Hepatocyte (in vitro differentiated cells): Measurements from ENCODE around the gene OTX1. TPM values are rescaled to one million over a fixed set of nuclear protein-coding genes. Genes with fewer than 3 reads are reported as not detected.
A peak's percentile ranks its signal among the peaks of the same experiment; 100 is the strongest.

Experiments
- DNase-seq: peaks from one replicate; pipeline ENCODE4 v3.0.0-alpha.2; 2016; ENCODE audit warnings: low spot score
- H2AFZ ChIP-seq: fragments of 200-600 bp; sonication (generic); 2 replicates; pipeline ENCODE4 v1.6.0; 2016; ENCODE audit warnings: antibody characterized with exemption, mild to moderate bottlenecking
- H3K27ac ChIP-seq: fragments of 200-600 bp; sonication (generic); 2 replicates; pipeline ENCODE4 v1.5.1; 2016; ENCODE audit warnings: mild to moderate bottlenecking
- H3K27me3 ChIP-seq: fragments of 200-600 bp; sonication (generic); 2 replicates; pipeline ENCODE4 v1.6.1; 2016
- H3K36me3 ChIP-seq: fragments of 200-600 bp; sonication (generic); replicated peaks from 2 replicates; pipeline ENCODE4 v1.5.1; 2016; ENCODE audit warnings: low read depth; ENCODE audit not compliant: insufficient read depth
- H3K4me1 ChIP-seq: fragments of 200-600 bp; sonication (generic); 2 replicates; pipeline ENCODE4 v1.5.1; 2016; ENCODE audit warnings: mild to moderate bottlenecking, moderate library complexity; ENCODE audit not compliant: insufficient read depth
- H3K4me2 ChIP-seq: fragments of 200-600 bp; sonication (generic); 2 replicates; pipeline ENCODE4 v1.6.0; 2016
- H3K4me3 ChIP-seq: fragments of 200-600 bp; sonication (generic); 2 replicates; pipeline ENCODE4 v1.5.1; 2016; ENCODE audit warnings: mild to moderate bottlenecking
- H3K79me2 ChIP-seq: fragments of 200-600 bp; sonication (generic); 2 replicates; pipeline ENCODE4 v1.6.0; 2017; ENCODE audit warnings: mild to moderate bottlenecking
- H3K9me2 ChIP-seq: fragments of 200-600 bp; sonication (generic); replicated peaks from 2 replicates; pipeline ENCODE4 v1.6.0; 2017; ENCODE audit warnings: mild to moderate bottlenecking; ENCODE audit not compliant: insufficient read depth
- H3K9me3 ChIP-seq: fragments of 200-600 bp; sonication (generic); 2 replicates; pipeline ENCODE4 v1.5.1; 2016; ENCODE audit warnings: low read depth, mild to moderate bottlenecking
- H4K20me1 ChIP-seq: fragments of 200-600 bp; sonication (generic); 2 replicates; pipeline ENCODE4 v1.6.0; 2016; ENCODE audit warnings: mild to moderate bottlenecking; ENCODE audit not compliant: insufficient read depth, poor library complexity, severe bottlenecking
- EZH2 ChIP-seq: fragments of 200-600 bp; sonication (generic); IDR thresholded peaks from 2 replicates; pipeline ENCODE4 v1.6.1; 2016; ENCODE audit warnings: antibody characterized with exemption, mild to moderate bottlenecking, borderline replicate concordance
- EZH2phosphoT487 ChIP-seq: fragments of 200-600 bp; sonication (generic); IDR thresholded peaks from one replicate; pipeline ENCODE4 v1.6.1; 2018; ENCODE audit warnings: antibody characterized with exemption, mild to moderate bottlenecking, low read depth, moderate library complexity; ENCODE audit not compliant: unreplicated experiment, severe bottlenecking
- WGBS: methylation state at CpG from one replicate; pipeline ENCODE4 v1.1.6; 2016; ENCODE audit warnings: low lambda C conversion rate; ENCODE audit errors: missing lambda C conversion rate; 5-methylcytosine and 5-hydroxymethylcytosine counted together
- polyA plus RNA-seq: library from polyadenylated mRNA; unstranded; fragments of >200 nt; fragmentation: Nextera tagmentation; extraction: Ambion mirVana; gene quantifications from 2 replicates; pipeline ENCODE4 v1.2.1, GENCODE V29; 2016
- total RNA-seq: library from RNA; depleted of rRNA; stranded (reverse); fragments of >200 nt; gene quantifications from 2 replicates; pipeline ENCODE4 v1.2.3, GENCODE V29; 2014
- TF ChIP-seq, protein P1 (sequence below): fragments of 200-600 bp; sonication (generic); IDR thresholded peaks from 2 replicates; pipeline ENCODE4 v1.5.1; 2016; ENCODE audit warnings: antibody characterized with exemption, mild to moderate bottlenecking; ENCODE audit not compliant: poor library complexity

Gene OTX1
- total and polyA plus RNA-seq, 2 experiments from 2014 or later: 0.07 to 0.52 TPM

DNA sequence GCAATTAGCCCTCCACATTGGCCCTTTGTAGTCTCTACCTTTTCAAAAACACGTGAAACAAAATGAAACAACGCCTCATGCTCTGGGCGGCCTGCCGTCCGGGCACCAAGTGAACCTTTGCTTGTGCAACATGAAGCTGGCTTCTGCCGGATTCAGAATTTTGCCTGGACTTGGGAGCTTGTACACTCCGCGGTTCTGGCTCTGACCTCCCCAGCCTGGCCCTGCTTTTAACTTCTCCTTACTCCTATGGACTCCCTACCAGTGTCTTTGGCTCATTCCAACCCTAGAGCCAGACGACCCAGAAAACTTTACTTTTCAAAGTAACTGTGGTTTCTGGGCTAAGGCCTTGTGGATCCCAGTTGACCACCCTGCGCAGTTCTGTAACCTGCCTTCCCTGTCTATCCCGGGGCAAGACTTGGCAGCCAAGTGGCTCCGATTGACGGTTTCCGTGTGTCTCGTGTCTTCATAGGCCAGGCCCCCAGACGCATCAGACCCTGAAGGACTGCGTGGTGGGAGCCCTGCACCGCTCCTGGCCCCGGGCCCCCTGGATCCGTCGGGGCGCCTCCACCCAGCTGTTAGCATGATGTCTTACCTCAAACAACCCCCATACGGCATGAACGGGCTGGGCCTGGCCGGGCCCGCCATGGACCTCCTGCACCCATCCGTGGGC lies 1.9 kb downstream of the OTX1 start:
- TF ChIP-seq EZH2phosphoT487 (no peak), EZH2 (no peak)
- TF ChIP-seq, protein P1, sequence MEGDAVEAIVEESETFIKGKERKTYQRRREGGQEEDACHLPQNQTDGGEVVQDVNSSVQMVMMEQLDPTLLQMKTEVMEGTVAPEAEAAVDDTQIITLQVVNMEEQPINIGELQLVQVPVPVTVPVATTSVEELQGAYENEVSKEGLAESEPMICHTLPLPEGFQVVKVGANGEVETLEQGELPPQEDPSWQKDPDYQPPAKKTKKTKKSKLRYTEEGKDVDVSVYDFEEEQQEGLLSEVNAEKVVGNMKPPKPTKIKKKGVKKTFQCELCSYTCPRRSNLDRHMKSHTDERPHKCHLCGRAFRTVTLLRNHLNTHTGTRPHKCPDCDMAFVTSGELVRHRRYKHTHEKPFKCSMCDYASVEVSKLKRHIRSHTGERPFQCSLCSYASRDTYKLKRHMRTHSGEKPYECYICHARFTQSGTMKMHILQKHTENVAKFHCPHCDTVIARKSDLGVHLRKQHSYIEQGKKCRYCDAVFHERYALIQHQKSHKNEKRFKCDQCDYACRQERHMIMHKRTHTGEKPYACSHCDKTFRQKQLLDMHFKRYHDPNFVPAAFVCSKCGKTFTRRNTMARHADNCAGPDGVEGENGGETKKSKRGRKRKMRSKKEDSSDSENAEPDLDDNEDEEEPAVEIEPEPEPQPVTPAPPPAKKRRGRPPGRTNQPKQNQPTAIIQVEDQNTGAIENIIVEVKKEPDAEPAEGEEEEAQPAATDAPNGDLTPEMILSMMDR: no peak
- Histone ChIP-seq H3K9me2 (no peaks in the 10 kb centered on the region), H4K20me1 (peaks cover 23% of the 10 kb centered on the region), H3K36me3 (no peaks in the 10 kb centered on the region), H3K4me3 (no peak overlapping the region), H3K27ac (no peak overlapping the region), H3K4me1 (peaks cover 45% of the 10 kb centered on the region), H3K27me3 (peaks cover 95% of the 10 kb centered on the region), H3K9me3 (no peaks in the 10 kb centered on the region), H3K79me2 (no peaks in the 10 kb centered on the region), H3K4me2 (no peak overlapping the region), H2AFZ (no peak overlapping the region)
- WGBS: 53% methylated on average over 26 of the region's 27 CpGs
- no peak for DNase-seq

DNA sequence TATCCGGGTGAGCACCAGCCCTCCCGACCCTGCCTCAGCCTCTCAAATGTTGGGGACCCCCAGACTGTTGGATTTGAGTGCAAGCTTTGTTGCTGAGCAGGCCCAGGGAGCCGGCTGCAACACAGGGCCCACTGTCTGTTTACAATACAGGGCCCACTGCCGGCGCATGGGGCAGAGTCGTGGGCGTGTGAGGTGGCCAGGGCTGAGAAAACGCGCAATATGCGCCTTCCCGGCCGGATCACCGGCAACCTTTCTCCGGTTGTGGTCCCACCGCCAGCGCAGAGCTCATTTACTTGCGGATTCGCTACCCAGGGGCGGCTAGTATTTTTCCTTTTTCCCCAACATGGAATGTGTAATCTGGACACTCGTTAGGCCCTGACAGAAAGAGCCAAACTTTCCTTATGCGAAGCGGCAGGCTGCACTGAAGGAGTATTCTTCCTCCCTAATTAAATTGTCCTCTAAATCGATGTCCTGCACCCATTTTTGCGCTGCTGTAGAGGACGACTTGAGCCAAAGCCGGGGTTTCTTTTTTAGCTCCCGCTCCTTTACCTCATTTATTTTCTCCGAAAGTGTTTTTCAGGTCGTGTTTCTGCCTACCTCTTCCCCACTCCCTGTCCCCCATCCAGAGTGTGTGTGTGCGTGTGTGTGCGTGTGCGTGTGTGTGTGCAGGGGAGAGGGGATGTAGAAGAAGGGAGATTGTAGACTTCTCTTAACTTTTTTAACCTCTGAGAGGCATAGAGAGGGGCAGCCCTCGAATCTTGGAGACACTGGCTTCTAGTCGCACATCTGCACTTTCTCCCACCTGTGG lies 2.7 kb downstream of the OTX1 start:
- 25% methylated on average over 34 of the region's 34 CpGs for WGBS
- Histone ChIP-seq H2AFZ (no peak overlapping the region), H3K9me2 (no peaks in the 10 kb centered on the region), H3K79me2 (no peaks in the 10 kb centered on the region), H3K27me3 (peaks cover 95% of the 10 kb centered on the region), H3K9me3 (no peaks in the 10 kb centered on the region), H3K4me3 (no peak overlapping the region), H3K27ac (no peak overlapping the region), H3K4me2 (peak overlapping the region; percentile 71), H3K4me1 (peaks cover 39% of the 10 kb centered on the region), H4K20me1 (peaks cover 16% of the 10 kb centered on the region), H3K36me3 (no peaks in the 10 kb centered on the region)
- no peak for DNase-seq
- TF ChIP-seq, protein P1: no peak
- TF ChIP-seq EZH2phosphoT487: peak; percentile 75
- TF ChIP-seq EZH2: peak; percentile 28

DNA sequence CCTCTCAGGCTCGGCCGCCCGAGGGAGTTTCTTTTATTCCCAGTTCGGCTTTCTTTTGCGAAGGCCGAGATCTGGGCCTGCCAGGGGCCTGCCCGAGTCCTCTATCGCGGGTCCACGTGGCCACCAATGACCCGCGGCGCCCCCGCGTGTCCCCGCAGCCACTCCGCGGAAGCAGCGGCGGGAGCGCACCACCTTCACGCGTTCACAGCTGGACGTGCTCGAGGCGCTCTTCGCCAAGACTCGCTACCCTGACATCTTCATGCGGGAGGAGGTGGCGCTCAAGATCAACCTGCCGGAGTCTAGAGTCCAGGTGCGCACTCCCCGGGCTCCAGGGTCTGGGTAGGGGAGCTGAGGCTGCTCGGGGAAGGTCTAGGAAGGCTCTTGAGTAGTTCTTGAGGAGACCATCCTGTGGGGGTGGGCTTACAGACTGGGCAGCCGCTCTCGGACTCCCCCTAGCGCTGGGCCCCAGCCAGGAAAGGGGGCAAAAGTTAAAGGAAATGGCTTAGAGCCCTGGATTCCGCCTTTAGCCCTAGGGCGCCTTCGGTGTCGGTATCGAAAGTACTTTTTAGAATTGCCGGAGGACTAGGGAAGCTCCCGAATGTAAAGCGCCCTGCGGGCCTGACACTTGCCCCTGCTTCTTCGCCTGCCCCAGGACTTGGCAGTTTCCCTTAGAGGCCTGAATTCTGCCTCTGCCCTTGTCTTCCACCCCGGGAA lies 3.4 kb downstream of the OTX1 start:
- WGBS: 5% methylated on average over 48 of the region's 48 CpGs
- no peaks in the 10 kb centered on the region for H3K79me2 ChIP-seq
- H3K4me1 ChIP-seq: peaks cover 39% of the 10 kb centered on the region
- H3K9me2 ChIP-seq: no peaks in the 10 kb centered on the region
- peaks cover 10% of the 10 kb centered on the region for H4K20me1 ChIP-seq
- no peak overlapping the region for H2AFZ ChIP-seq
- no peaks in the 10 kb centered on the region for H3K9me3 ChIP-seq
- H3K36me3 ChIP-seq: no peaks in the 10 kb centered on the region
- TF ChIP-seq, protein P1: peak; percentile 29
- peak; percentile 46 for TF ChIP-seq EZH2phosphoT487
- TF ChIP-seq EZH2: peak; percentile 84
- H3K4me3 ChIP-seq: no peak overlapping the region
- peak; percentile 13 for DNase-seq
- peaks cover 95% of the 10 kb centered on the region for H3K27me3 ChIP-seq
- peak overlapping the region; percentile 71 for H3K4me2 ChIP-seq
- H3K27ac ChIP-seq: no peak overlapping the region
